HepG2 (cell line): ENCODE results near the gene GFER. TPM values are rescaled to one million over a fixed set of nuclear protein-coding genes. Genes with fewer than 3 reads are reported as not detected.
A peak's percentile ranks its signal among the peaks of the same experiment; 100 is the strongest.

ENCODE experiments used
- ATAC-seq: fragments of 200-7000 bp; cut with Tn5 transposase; 3 replicates; pipeline ENCODE4 v1.9.1; 2020; ENCODE audit warnings: mild to moderate bottlenecking, moderate library complexity
- BruUV-seq: library from RNA; stranded (reverse); fragments of 400-500 nt; replicated peaks from 2 replicates; lab custom pipeline; 2021; lab: Mats Ljungman, UMichigan
- CTCF ChIA-PET: fragments of 300-600 bp; formaldehyde crosslinking; extraction: SDS; loops from one replicate; lab custom pipeline; 2021; ENCODE audit warnings: low total read pairs, inconsistent platforms, low intra/inter-chr PET ratio; lab: Yijun Ruan, JAX
- POLR2A ChIA-PET: fragments of 350-600 bp; sonication (Branson Sonifier 250); formaldehyde crosslinking; loops from one replicate; lab custom pipeline; 2020; ENCODE audit warnings: antibody characterized with exemption, inconsistent platforms; lab: Yijun Ruan, JAX
- DNase-seq: peaks from one replicate; pipeline ENCODE4 v3.0.0-alpha.2; 2015; ENCODE audit warnings: low spot score
- FAIRE-seq: peaks from 3 replicates; lab custom pipeline; 2011; peaks lifted over from hg19 to GRCh38; lab: Jason Lieb, UNC
- H2AFZ ChIP-seq: one replicate; pipeline ENCODE4 v1.6.1; 2011; ENCODE audit warnings: low read length, inconsistent platforms
- H3K27ac ChIP-seq: fragments of 300-600 bp; 3 replicates; pipeline ENCODE4 v1.8.0; 2011; ENCODE audit warnings: mixed run types, mild to moderate bottlenecking, mixed read lengths, low read length, inconsistent platforms; ENCODE audit not compliant: insufficient read depth; ENCODE audit errors: extremely low read length
- H3K27me3 ChIP-seq, 2 experiments: fragments of 200-600 bp in 1 of 2; 2 replicates in 1 of 2; 3 replicates in 1 of 2; pipeline versions ENCODE4 v1.6.0 to v1.8.0; 2011; ENCODE audit warnings: low read length in 2 of 2, mild to moderate bottlenecking in 2 of 2, moderate library complexity in 2 of 2, inconsistent platforms in 1 of 2; ENCODE audit not compliant: insufficient read depth in 2 of 2, control insufficient read depth in 1 of 2
- H3K36me3 ChIP-seq, 2 experiments: fragments of 200-600 bp in 1 of 2; replicated peaks in 1 of 2; 2 replicates in 1 of 2; 3 replicates in 1 of 2; pipeline versions ENCODE4 v1.5.1 to v1.8.0; 2011; ENCODE audit warnings: low read length in 2 of 2, inconsistent platforms in 1 of 2; ENCODE audit not compliant: insufficient read depth in 2 of 2, control insufficient read depth in 1 of 2
- H3K4me1 ChIP-seq: 2 replicates; pipeline ENCODE4 v1.5.1; 2012; ENCODE audit warnings: low read length, inconsistent platforms; ENCODE audit not compliant: insufficient read depth
- H3K4me2 ChIP-seq: 2 replicates; pipeline ENCODE4 v1.6.0; 2011; ENCODE audit warnings: low read depth, low read length, inconsistent platforms
- H3K4me3 ChIP-seq, 3 experiments: fragments of 200-600 bp in 1 of 3; sonication (generic), shearing (Covaris generic) in 1 of 3; replicated peaks in 1 of 3; 2 replicates each; pipeline ENCODE4 v1.5.1; 2011 to 2016; ENCODE audit warnings: low read length in 3 of 3, inconsistent platforms in 2 of 3, low read depth in 2 of 3, mild to moderate bottlenecking in 2 of 3, control low read depth in 1 of 3, mixed read lengths in 1 of 3; ENCODE audit not compliant: insufficient read depth in 1 of 3
- H3K79me2 ChIP-seq: one replicate; pipeline ENCODE4 v1.6.1; 2011; ENCODE audit warnings: low read length, inconsistent platforms; ENCODE audit not compliant: insufficient read depth
- H3K9ac ChIP-seq: 2 replicates; pipeline ENCODE4 v1.6.0; 2011; ENCODE audit warnings: mild to moderate bottlenecking, low read depth, low read length, inconsistent platforms; ENCODE audit not compliant: insufficient read depth
- H3K9me3 ChIP-seq: 2 replicates; pipeline ENCODE4 v1.5.1; 2012; ENCODE audit warnings: mild to moderate bottlenecking, low read length
- H4K20me1 ChIP-seq: 2 replicates; pipeline ENCODE4 v1.6.0; 2011; ENCODE audit warnings: inconsistent platforms, mild to moderate bottlenecking, low read length, moderate library complexity; ENCODE audit not compliant: insufficient read depth
- HCFC1 ChIP-seq: fragments of 150-350 bp; IDR thresholded peaks from 2 replicates; pipeline ENCODE4 v1.6.1; 2014; ENCODE audit warnings: low read depth, low read length
- PPARG ChIP-seq: conservative IDR thresholded peaks from 2 replicates; pipeline ENCODE4 v1.6.1; 2016; ENCODE audit warnings: missing biosample characterization, missing genetic modification reagents
- ZNF558 ChIP-seq: sonication (generic); formaldehyde crosslinking; IDR thresholded peaks from 2 replicates; pipeline ENCODE4 v1.9.0; 2022; ENCODE audit warnings: mild to moderate bottlenecking, missing genetic modification reagents, borderline replicate concordance
- WGBS: methylation state at CpG from one replicate; pipeline ENCODE4 v1.1.6; 2017; ENCODE audit warnings: low lambda C conversion rate; 5-methylcytosine and 5-hydroxymethylcytosine counted together
- in situ Hi-C: cut with HindIII; loops from 2 replicates; pipeline ENCODE4 v1.10.0; 2017; ENCODE audit warnings: low pct_unique_long_range_greater_than_20kb; ENCODE audit not compliant: extremely low pct_ligation_motif_present
- intact Hi-C: fragments of 100-400 bp; cut with micrococcal nuclease; formaldehyde crosslinking; loops from one replicate; pipeline ENCODE4 v1.10.0; 2022; ENCODE audit not compliant: unreplicated experiment
- polyA plus RNA-seq, 8 experiments: library from polyadenylated mRNA; depleted of rRNA in 3 of 8; stranded (reverse) in 7 of 8; unstranded in 1 of 8; fragments of >200 nt; fragmentation: Illumina TruSeq in 4 of 8; extraction: Trizol in 4 of 8; gene quantifications; 2 replicates each; pipeline versions ENCODE4 v1.2.1 to v1.2.3, GENCODE V29; 2011 to 2016; ENCODE audit warnings: low read depth in 4 of 8, missing spikeins in 1 of 8, mixed read lengths in 1 of 8; ENCODE audit not compliant: insufficient read depth in 1 of 8
- total RNA-seq, 5 experiments: library from RNA; depleted of rRNA; stranded (reverse); fragments of >200 nt; fragmentation: Illumina TruSeq; extraction: Trizol; gene quantifications; 2 replicates each; pipeline ENCODE4 v1.2.3, GENCODE V29; 2016; ENCODE audit warnings: low read depth in 1 of 5
- TF ChIP-seq, protein P1 (sequence below): sonication (generic); formaldehyde crosslinking; IDR thresholded peaks from 2 replicates; pipeline ENCODE4 v1.8.0; 2022; ENCODE audit warnings: mild to moderate bottlenecking, missing genetic modification reagents, moderate library complexity
- TF ChIP-seq, protein P2 (sequence below): sonication (generic); formaldehyde crosslinking; IDR thresholded peaks from 2 replicates; pipeline ENCODE4 v1.8.0; 2022; ENCODE audit warnings: missing genetic modification reagents, mild to moderate bottlenecking, inconsistent platforms, borderline replicate concordance
- TF ChIP-seq, protein P3 (sequence below): sonication (generic); formaldehyde crosslinking; IDR thresholded peaks from 2 replicates; pipeline ENCODE4 v1.5.0; 2020; ENCODE audit warnings: mild to moderate bottlenecking, missing genetic modification reagents, moderate library complexity

GFER gene
- total and polyA plus RNA-seq, 2 of the 13 experiments (the other 11 are each of a cell fraction or from before 2014, with no cell fraction given): 28.6 to 71.7 TPM

DNA sequence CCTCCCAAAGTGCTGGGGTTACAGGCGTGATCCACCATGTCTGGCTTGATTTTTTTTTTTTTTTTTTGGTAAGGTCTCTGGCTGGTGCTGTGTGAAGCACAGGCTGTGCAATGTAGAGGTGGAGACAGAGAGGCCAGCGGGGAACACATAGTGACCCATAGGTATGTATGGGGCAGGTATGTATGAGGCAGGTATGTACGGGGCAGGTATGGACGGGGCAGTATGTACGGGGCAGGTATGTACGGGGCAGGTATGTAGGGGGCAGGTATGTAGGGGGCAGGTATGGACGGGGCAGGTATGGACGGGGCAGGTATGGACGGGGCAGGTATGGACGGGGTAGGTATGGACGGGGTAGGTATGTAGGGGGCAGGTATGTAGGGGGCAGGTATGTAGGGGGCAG is 34.5 kb upstream of the GFER start (continued):
- TF ChIP-seq HCFC1 (no peak), PPARG (CRISPR knock-in tag) (no peak)
- TF ChIP-seq, protein P1, sequence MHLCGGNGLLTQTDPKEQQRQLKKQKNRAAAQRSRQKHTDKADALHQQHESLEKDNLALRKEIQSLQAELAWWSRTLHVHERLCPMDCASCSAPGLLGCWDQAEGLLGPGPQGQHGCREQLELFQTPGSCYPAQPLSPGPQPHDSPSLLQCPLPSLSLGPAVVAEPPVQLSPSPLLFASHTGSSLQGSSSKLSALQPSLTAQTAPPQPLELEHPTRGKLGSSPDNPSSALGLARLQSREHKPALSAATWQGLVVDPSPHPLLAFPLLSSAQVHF (CRISPR knock-in tag): no peak
- TF ChIP-seq, protein P2, sequence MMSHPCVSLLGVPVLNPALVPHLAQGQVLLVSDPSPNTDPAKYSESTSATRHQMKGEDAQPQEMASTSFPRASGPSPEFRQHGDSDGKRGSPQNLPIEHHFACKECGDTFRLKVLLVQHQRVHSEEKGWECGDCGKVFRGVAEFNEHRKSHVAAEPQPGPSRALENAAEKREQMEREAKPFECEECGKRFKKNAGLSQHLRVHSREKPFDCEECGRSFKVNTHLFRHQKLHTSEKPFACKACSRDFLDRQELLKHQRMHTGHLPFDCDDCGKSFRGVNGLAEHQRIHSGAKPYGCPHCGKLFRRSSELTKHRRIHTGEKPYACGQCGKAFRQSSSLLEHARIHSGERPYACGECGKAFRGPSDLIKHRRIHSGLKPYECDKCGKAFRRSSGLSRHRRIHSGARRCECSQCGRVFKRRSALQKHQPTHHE: no peak

DNA sequence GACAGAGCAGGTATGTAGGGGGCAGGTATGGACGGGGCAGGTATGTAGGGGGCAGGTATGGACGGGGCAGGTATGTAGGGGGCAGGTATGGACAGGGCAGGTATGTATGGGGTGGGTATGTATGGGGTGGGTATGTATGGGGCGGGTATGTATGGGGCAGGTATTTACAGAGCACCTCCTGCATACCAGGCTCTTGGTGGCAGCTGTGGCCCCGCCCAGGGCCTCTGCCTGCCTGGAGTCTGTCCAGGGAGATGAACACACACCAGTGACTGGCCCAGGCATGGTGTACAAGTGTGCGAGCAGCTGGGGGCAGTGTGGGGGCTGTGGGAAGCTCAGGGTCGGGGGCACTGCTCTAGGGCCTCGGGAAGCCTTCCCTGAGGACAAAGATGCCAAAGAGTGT is 33.9 kb upstream of the GFER start:
- intact Hi-C loops: no loop called here
- POLR2A ChIA-PET: interaction anchor here (3.4 to 3.6 kb wide), 2 partner anchors 10 to 15 kb away, joined by 26 to 27 read pairs; partner anchors contain the start of gene RPS2
- no peaks in the 10 kb centered on the region for H4K20me1 ChIP-seq
- TF ChIP-seq, protein P3, sequence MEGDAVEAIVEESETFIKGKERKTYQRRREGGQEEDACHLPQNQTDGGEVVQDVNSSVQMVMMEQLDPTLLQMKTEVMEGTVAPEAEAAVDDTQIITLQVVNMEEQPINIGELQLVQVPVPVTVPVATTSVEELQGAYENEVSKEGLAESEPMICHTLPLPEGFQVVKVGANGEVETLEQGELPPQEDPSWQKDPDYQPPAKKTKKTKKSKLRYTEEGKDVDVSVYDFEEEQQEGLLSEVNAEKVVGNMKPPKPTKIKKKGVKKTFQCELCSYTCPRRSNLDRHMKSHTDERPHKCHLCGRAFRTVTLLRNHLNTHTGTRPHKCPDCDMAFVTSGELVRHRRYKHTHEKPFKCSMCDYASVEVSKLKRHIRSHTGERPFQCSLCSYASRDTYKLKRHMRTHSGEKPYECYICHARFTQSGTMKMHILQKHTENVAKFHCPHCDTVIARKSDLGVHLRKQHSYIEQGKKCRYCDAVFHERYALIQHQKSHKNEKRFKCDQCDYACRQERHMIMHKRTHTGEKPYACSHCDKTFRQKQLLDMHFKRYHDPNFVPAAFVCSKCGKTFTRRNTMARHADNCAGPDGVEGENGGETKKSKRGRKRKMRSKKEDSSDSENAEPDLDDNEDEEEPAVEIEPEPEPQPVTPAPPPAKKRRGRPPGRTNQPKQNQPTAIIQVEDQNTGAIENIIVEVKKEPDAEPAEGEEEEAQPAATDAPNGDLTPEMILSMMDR (CRISPR knock-in tag): peak; percentile 27
- TF ChIP-seq ZNF558 (CRISPR knock-in tag): no peak
- TF ChIP-seq, all 625 proteins: peak for 1
- DNase-seq (no peak), ATAC-seq (peak; percentile 37), FAIRE-seq (no peak)
- CTCF ChIA-PET: no interaction called here
- in situ Hi-C loops: no loop called here
- peak overlapping the region; percentile 32; the same call in 1 of the 2 replicates for H3K4me2 ChIP-seq
- no TSS peak for BruUV-seq
- H3K4me1 ChIP-seq: peaks cover 38% of the 10 kb centered on the region
- H3K79me2 ChIP-seq: no peaks in the 10 kb centered on the region
- H3K9me3 ChIP-seq: no peaks in the 10 kb centered on the region
- H3K9ac ChIP-seq: no peak overlapping the region
- no peak overlapping the region; a peak in 1 of 6 replicates for H3K4me3 ChIP-seq
- no peaks in the 10 kb centered on the region for H3K36me3 ChIP-seq
- 11% methylated on average over 4 of the region's 7 CpGs for WGBS
- no peak overlapping the region for H3K27ac ChIP-seq
- H2AFZ ChIP-seq: no peak overlapping the region
- H3K27me3 ChIP-seq: peaks cover 3 to 23% of the 10 kb centered on the region in 2 experiments; a peak in 4 of 5 replicates
